Endodermal cell (in vitro differentiated cells): ENCODE data around the gene CNPY4. TPM values are rescaled to one million over a fixed set of nuclear protein-coding genes. Genes with fewer than 3 reads are reported as not detected.

ENCODE experiments used
- DNase-seq: peaks from one replicate; pipeline ENCODE4 v3.0.0-alpha.2; 2017
- H3K27ac ChIP-seq: 2 replicates; pipeline ENCODE4 v1.5.1; 2013; ENCODE audit warnings: mild to moderate bottlenecking, low read depth, low read length, moderate library complexity
- H3K27me3 ChIP-seq: 2 replicates; pipeline ENCODE4 v1.6.1; 2013; ENCODE audit warnings: mild to moderate bottlenecking, low read length, moderate library complexity; ENCODE audit not compliant: insufficient read depth, control insufficient read depth, poor library complexity, severe bottlenecking
- H3K36me3 ChIP-seq: 2 replicates; pipeline ENCODE4 v1.7.0; 2013; ENCODE audit warnings: mild to moderate bottlenecking, low read length, moderate library complexity; ENCODE audit not compliant: control insufficient read depth, insufficient read depth
- H3K4me1 ChIP-seq: one replicate; pipeline ENCODE4 v1.7.0; 2013; ENCODE audit warnings: low read length; ENCODE audit not compliant: control insufficient read depth, insufficient read depth
- H3K4me3 ChIP-seq: 2 replicates; pipeline ENCODE4 v1.5.1; 2013; ENCODE audit warnings: mild to moderate bottlenecking, low read length, moderate library complexity
- H3K9ac ChIP-seq: 2 replicates; pipeline ENCODE4 v1.6.1; 2013; ENCODE audit warnings: mild to moderate bottlenecking, low read length, moderate library complexity; ENCODE audit not compliant: poor library complexity, severe bottlenecking; ENCODE audit errors: extremely low read depth
- H3K9me3 ChIP-seq: 2 replicates; pipeline ENCODE4 v1.6.1; 2013; ENCODE audit warnings: mild to moderate bottlenecking, low read length, moderate library complexity; ENCODE audit not compliant: control insufficient read depth
- H3K27ac Mint-ChIP-seq: 2 replicates; pipeline ENCODE4 v1.8.0; 2020; ENCODE audit warnings: mixed read lengths
- H3K27me3 Mint-ChIP-seq: 2 replicates; pipeline ENCODE4 v1.8.0; 2021; ENCODE audit warnings: mild to moderate bottlenecking, mixed read lengths; ENCODE audit not compliant: insufficient read depth
- H3K36me3 Mint-ChIP-seq: 2 replicates; pipeline ENCODE4 v1.8.0; 2020; ENCODE audit warnings: low read depth, mixed read lengths
- H3K4me1 Mint-ChIP-seq: 2 replicates; pipeline ENCODE4 v1.8.0; 2020; ENCODE audit warnings: mixed read lengths
- H3K4me3 Mint-ChIP-seq: 2 replicates; pipeline ENCODE4 v1.8.0; 2020; ENCODE audit warnings: mild to moderate bottlenecking, moderate library complexity, mixed read lengths
- H3K9me3 Mint-ChIP-seq: 2 replicates; pipeline ENCODE4 v1.8.0; 2020; ENCODE audit warnings: mild to moderate bottlenecking, mixed read lengths
- CTCF ChIP-seq: fragments of 200-600 bp; sonication (generic); conservative IDR thresholded peaks from 2 replicates; pipeline ENCODE4 v1.5.0; 2021; ENCODE audit warnings: antibody characterized with exemption, mild to moderate bottlenecking
- WGBS, 2 experiments: methylation state at CpG; one replicate each; pipeline versions ENCODE4 v1.1.5 to v1.1.7; 2013; ENCODE audit warnings: missing lambda C conversion rate in 2 of 2, mixed read lengths in 1 of 2; ENCODE audit not compliant: insufficient coverage in 1 of 2, insufficient read length in 1 of 2; 5-methylcytosine and 5-hydroxymethylcytosine counted together
- total RNA-seq, 2 donors: library from RNA; stranded (reverse); fragmentation: NEBNext Ultra II Directional in 1 of 2; extraction: Animal tissue kit (Norgen Biotek cat#: 25700) in 1 of 2; gene quantifications; 2 replicates in 1 of 2; 3 replicates in 1 of 2; pipeline ENCODE4 v1.2.1, GENCODE V29; 2021

The CNPY4 gene
- total RNA-seq, 2 donors from 2014 or later, result 16.2 to 19.4 TPM

GRCh38 chr7:100167912-100168323 lies 48.5 kb downstream of the CNPY4 start:
- WGBS, 2 experiments, result 9 to 10% methylated on average over 10 of the region's 11 CpGs
- TF ChIP-seq CTCF, result no peak
- H3K27me3 ChIP-seq, result no peaks in the 10 kb centered on the region
- H3K36me3 ChIP-seq, result no peaks in the 10 kb centered on the region
- Mint-ChIP-seq H3K4me1 (peaks cover 39% of the 10 kb centered on the region), H3K9me3 (no peaks in the 10 kb centered on the region), H3K27ac (no peak overlapping the region), H3K4me3 (peak overlapping the region; percentile 57), H3K27me3 (peaks cover 38% of the 10 kb centered on the region), H3K36me3 (no peaks in the 10 kb centered on the region)
- H3K4me1 ChIP-seq, result peaks cover 9% of the 10 kb centered on the region
- peak; percentile 73 for DNase-seq
- no peak overlapping the region for H3K9ac ChIP-seq
- H3K4me3 ChIP-seq, result peak overlapping the region; percentile 73
- H3K9me3 ChIP-seq, result no peaks in the 10 kb centered on the region
- no peak overlapping the region for H3K27ac ChIP-seq

DNA sequence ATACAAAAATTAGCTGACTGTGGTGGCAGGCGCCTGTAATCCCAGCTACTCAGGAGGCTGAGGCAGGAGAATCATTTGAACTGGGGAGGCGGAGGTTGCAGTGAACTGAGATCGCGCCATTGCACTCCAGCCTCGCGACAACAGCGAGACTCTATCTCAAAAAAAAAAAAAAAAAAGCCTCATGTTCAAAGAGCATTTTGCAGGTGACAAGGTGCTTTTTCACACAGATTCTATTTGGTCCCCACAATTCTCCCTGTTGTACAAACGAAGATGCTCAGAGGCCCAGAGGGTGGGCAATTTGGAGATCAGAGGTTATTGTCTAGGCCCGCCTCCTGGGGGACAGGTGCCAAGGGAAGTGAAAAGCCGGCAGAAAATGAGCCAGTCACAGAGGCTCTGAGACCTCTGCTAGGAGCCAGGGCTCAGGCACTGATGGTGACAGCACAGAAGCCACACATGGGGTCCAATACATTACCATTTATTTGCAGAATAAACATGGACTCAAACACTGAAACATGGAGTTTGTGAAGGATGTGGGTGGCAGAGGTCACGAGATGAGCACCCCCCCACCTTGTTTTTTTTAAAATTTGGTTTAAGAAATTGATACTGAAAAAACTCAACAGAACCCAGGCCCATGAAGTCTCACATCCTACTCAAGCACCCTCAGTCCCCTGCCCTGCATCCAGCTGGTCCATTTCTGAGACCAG lies 49.9 kb downstream of the CNPY4 start:
- Histone ChIP-seq H3K27me3 (no peaks in the 10 kb centered on the region), H3K36me3 (no peaks in the 10 kb centered on the region), H3K4me3 (no peak overlapping the region), H3K27ac (no peak overlapping the region), H3K9me3 (no peaks in the 10 kb centered on the region), H3K9ac (no peak overlapping the region), H3K4me1 (peaks cover 9% of the 10 kb centered on the region)
- H3K4me1 Mint-ChIP-seq, result peaks cover 39% of the 10 kb centered on the region
- H3K4me3 Mint-ChIP-seq, result no peak overlapping the region
- peaks cover 10% of the 10 kb centered on the region for H3K36me3 Mint-ChIP-seq
- no peak for TF ChIP-seq CTCF
- WGBS, 2 experiments, result 83 to 85% methylated on average over 10 to 11 of the region's 11 CpGs
- H3K27ac Mint-ChIP-seq, result no peak overlapping the region
- H3K9me3 Mint-ChIP-seq, result no peaks in the 10 kb centered on the region
- H3K27me3 Mint-ChIP-seq, result peaks cover 32% of the 10 kb centered on the region
- DNase-seq, result peak; percentile 45

DNA sequence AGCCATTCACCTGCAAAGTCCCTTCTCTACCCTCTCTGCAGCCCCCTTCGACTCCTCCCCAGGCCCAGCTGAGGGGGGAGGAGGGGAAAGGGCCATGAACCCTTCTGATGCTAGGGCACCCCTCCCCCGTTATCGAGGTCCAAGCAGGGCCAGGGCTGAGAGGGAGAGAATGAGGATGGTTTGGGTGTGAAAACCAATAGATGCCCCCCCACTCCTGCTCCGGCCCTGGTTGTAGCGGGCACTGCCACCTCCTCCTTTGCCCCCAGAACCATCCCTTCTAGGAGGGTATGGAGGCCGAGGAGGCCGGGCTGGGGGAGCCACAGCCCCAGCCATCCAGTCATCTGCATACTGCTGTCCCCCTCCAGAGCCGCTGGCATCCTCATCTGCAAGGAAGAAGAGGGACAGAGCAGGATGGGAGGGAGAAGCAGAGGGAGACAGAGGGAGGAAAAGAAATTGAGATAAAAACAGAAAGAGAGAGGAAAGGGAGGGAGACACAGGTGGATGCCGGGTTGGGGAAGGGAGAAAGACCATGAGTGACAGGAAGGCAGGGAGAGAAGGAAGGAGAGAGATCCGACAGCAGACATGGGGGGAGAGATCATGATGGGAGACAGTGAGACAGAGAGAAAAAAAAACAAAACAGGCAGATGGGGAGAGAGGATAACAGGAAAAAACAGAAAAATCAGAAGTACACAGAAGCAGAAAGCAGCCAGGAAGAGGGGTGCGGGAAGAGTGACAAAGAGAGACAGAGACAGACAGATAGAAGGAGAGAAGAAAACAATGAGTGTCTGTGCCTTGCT lies 50.9 kb downstream of the CNPY4 start:
- H3K4me1 ChIP-seq, result peaks cover 9% of the 10 kb centered on the region
- peak overlapping the region; percentile 58 for H3K4me3 ChIP-seq
- Mint-ChIP-seq H3K9me3 (no peaks in the 10 kb centered on the region), H3K27ac (no peak overlapping the region), H3K36me3 (peaks cover 19% of the 10 kb centered on the region), H3K4me1 (peaks cover 39% of the 10 kb centered on the region), H3K27me3 (peaks cover 31% of the 10 kb centered on the region), H3K4me3 (peak overlapping the region; percentile 41)
- H3K36me3 ChIP-seq, result no peaks in the 10 kb centered on the region
- H3K9me3 ChIP-seq, result no peaks in the 10 kb centered on the region
- no peak overlapping the region for H3K27ac ChIP-seq
- 80 to 88% methylated on average over 3 to 11 of the region's 11 CpGs for WGBS, 2 experiments
- TF ChIP-seq CTCF, result no peak
- H3K27me3 ChIP-seq, result no peaks in the 10 kb centered on the region
- no peak overlapping the region for H3K9ac ChIP-seq
- DNase-seq, result no peak
